Testis (tissue), 3 donors: Measurements from ENCODE around the gene DMPK. TPM values are rescaled to one million over a fixed set of nuclear protein-coding genes. Genes with fewer than 3 reads are reported as not detected.

ENCODE experiments used
- DNase-seq: peaks from one replicate; pipeline ENCODE4 v3.0.0-alpha.2; 2019
- H3K27ac ChIP-seq, 2 donors: fragments of 200-600 bp; sonication (generic); one replicate each; pipeline ENCODE4 v1.5.1; 2019
- H3K27me3 ChIP-seq: fragments of 200-600 bp; sonication (generic); one replicate; pipeline ENCODE4 v1.5.1; 2019
- H3K36me3 ChIP-seq: fragments of 200-600 bp; sonication (generic); one replicate; pipeline ENCODE4 v1.5.1; 2017; ENCODE audit warnings: low read depth; ENCODE audit errors: missing control alignments
- H3K4me1 ChIP-seq: fragments of 200-600 bp; sonication (generic); one replicate; pipeline ENCODE4 v1.5.1; 2019
- H3K4me3 ChIP-seq, 2 donors: fragments of 200-600 bp; sonication (generic); one replicate each; pipeline ENCODE4 v1.5.1; 2017 to 2019
- H3K9me3 ChIP-seq: fragments of 200-600 bp; sonication (generic); one replicate; pipeline ENCODE4 v1.5.1; 2017
- CTCF ChIP-seq, 3 experiments: fragments of 450-650 bp in 2 of 3; fragments of 200-600 bp in 1 of 3; sonication (generic) in 1 of 3; IDR thresholded peaks; one replicate each; pipeline ENCODE4 v1.5.1; 2016 to 2019; ENCODE audit warnings: antibody characterized with exemption in 3 of 3, mild to moderate bottlenecking in 2 of 3, moderate library complexity in 1 of 3
- POLR2A ChIP-seq: fragments of 450-650 bp; IDR thresholded peaks from one replicate; pipeline ENCODE4 v1.6.1; 2017; ENCODE audit warnings: antibody characterized with exemption, mild to moderate bottlenecking, moderate library complexity
- WGBS, 2 donors: methylation state at CpG; one replicate each; pipeline ENCODE4 v1.1.5; 2018; 5-methylcytosine and 5-hydroxymethylcytosine counted together
- intact Hi-C: fragments of 100-400 bp; cut with DNase I; formaldehyde crosslinking; loops from one replicate; pipeline ENCODE4 v1.15.1; 2023; ENCODE audit warnings: low total_unique reads
- polyA plus RNA-seq: library from polyadenylated mRNA; stranded (reverse); fragments of 350-450 nt; fragmentation: Illumina TruSeq; extraction: RNeasy Lipid Tissue Mini Kit (QIAGEN cat#74804); gene quantifications from one replicate; pipeline ENCODE4 v1.2.3, GENCODE V29; 2014; ENCODE audit warnings: low read depth, low replicate concordance; ENCODE audit not compliant: insufficient read depth
- total RNA-seq, 2 donors: library from RNA; depleted of rRNA; stranded (reverse); fragments of >200 nt; gene quantifications; one replicate each; pipeline ENCODE4 v1.2.3, GENCODE V29; 2016

The DMPK gene
- total and polyA plus RNA-seq, 3 donors from 2014 or later: 42.6 to 68.8 (median 66.2) TPM

GRCh38 chr19:45771311-45771933, 10.9 kb downstream of the DMPK start:
- Histone ChIP-seq H3K9me3 (no peaks in the 10 kb centered on the region), H3K4me3 (peak overlapping the region in 1 of 2 donors; percentile 71), H3K4me1 (peaks cover 16% of the 10 kb centered on the region), H3K27ac (peak overlapping the region; percentile 89 to 95), H3K27me3 (no peaks in the 10 kb centered on the region), H3K36me3 (no peaks in the 10 kb centered on the region)
- no peak for TF ChIP-seq POLR2A
- TF ChIP-seq CTCF (IDR thresholded peaks at IDR 0.05): no peak
- no peak for DNase-seq
- WGBS, 2 donors: 72 to 74% methylated on average over 14 to 43 of the region's 46 CpGs
- intact Hi-C loops: loop anchor here (10.0 kb wide), 1 partner anchor 113 kb away; the partner anchor contains the start of gene IRF2BP1

GRCh38 chr19:45770192-45771101, 11.8 kb downstream of the DMPK start:
- peak overlapping the region; percentile 89 to 95 for H3K27ac ChIP-seq
- TF ChIP-seq POLR2A (no peak), CTCF (IDR thresholded peaks at IDR 0.05) (peak; percentile 91 to 97 (median 95))
- peaks cover 24% of the 10 kb centered on the region for H3K4me1 ChIP-seq
- H3K27me3 ChIP-seq: no peaks in the 10 kb centered on the region
- intact Hi-C loops: loop anchor here (10.0 kb wide), 1 partner anchor 114 kb away; the partner anchor contains the start of gene IRF2BP1
- no peaks in the 10 kb centered on the region for H3K36me3 ChIP-seq
- peak; percentile 99 for DNase-seq
- no peaks in the 10 kb centered on the region for H3K9me3 ChIP-seq
- whole genome bisulfite sequencing, 2 donors: 1 to 7% methylated on average over 3 to 67 of the region's 79 CpGs
- H3K4me3 ChIP-seq: peak overlapping the region; percentile 69 to 71

GRCh38 chr19:45769821-45770191, 12.5 kb downstream of the DMPK start:
- Histone ChIP-seq H3K4me3 (peak overlapping the region; percentile 69 to 71), H3K4me1 (peaks cover 28% of the 10 kb centered on the region), H3K9me3 (no peaks in the 10 kb centered on the region), H3K27ac (peak overlapping the region; percentile 89 to 95), H3K36me3 (no peaks in the 10 kb centered on the region), H3K27me3 (no peaks in the 10 kb centered on the region)
- WGBS, 2 donors: 0 to 1% methylated on average over 22 to 28 of the region's 28 CpGs
- intact Hi-C loops: loop anchor here (10.0 kb wide), 1 partner anchor 115 kb away; the partner anchor contains the start of gene IRF2BP1
- no peak for TF ChIP-seq POLR2A
- no peak for TF ChIP-seq CTCF (IDR thresholded peaks at IDR 0.05)
- peak; percentile 55 for DNase-seq

- Histone ChIP-seq H3K4me1 (peaks cover 34% of the 10 kb centered on the region), H3K9me3 (no peaks in the 10 kb centered on the region), H3K36me3 (no peaks in the 10 kb centered on the region), H3K27ac (peak within 1 kb of the TSS; percentile 89 to 95), H3K27me3 (no peaks in the 10 kb centered on the region), H3K4me3 (peak within 1 kb of the TSS; percentile 69 to 71)
- peak; percentile 59 for TF ChIP-seq POLR2A
- TF ChIP-seq CTCF (IDR thresholded peaks at IDR 0.05): no peak
- intact Hi-C loops: no loop called here
- peak; percentile 97 for DNase-seq
- 0 to 1% methylated on average over 36 to 65 of the region's 70 CpGs for WGBS, 2 donors
Measured at GRCh38 chr19:45768984-45769782, 13.1 kb downstream of the DMPK start, which contains the start of gene SIX5. Gene SIX5 (minus strand): TSS chr19:45769252. CDS start chr19:45768844, 408 bp downstream.
